ENCODE data around the gene PPIF.

PPIF gene

GRCh38 chr10:79349766-79350406 is 2.6 kb downstream of the PPIF start:
- DNase-seq = no peak

GRCh38 chr10:79350407-79351154 is 3.3 kb downstream of the PPIF start:
- no peak for DNase-seq

GRCh38 chr10:79351332-79351731 is 4.1 kb downstream of the PPIF start:
- no peak for DNase-seq

- DNase-seq = no peak
Observed at GRCh38 chr10:79352035-79352877, 5.0 kb downstream of the PPIF start.

GRCh38 chr10:79353000-79353406 is 5.7 kb downstream of the PPIF start:
- DNase-seq = no peak

GRCh38 chr10:79353726-79354125 is 6.5 kb downstream of the PPIF start:
- DNase-seq = no peak

- DNase-seq = no peak
Observed at GRCh38 chr10:79354141-79354540, 6.9 kb downstream of the PPIF start.

- no peak for DNase-seq
Observed at GRCh38 chr10:79354615-79355014, 7.3 kb downstream of the PPIF start.

- DNase-seq = no peak
Observed at GRCh38 chr10:79355420-79356017, 8.2 kb downstream of the PPIF start.

- no peak for DNase-seq
Observed at GRCh38 chr10:79356104-79356503, 8.8 kb downstream of the PPIF start.

- no peak for DNase-seq
Observed at GRCh38 chr10:79357180-79357579, 9.9 kb downstream of the PPIF start.

- peak; percentile 24 for DNase-seq
Observed at GRCh38 chr10:79358811-79359210, 11.5 kb downstream of the PPIF start.

GRCh38 chr10:79359816-79360498 is 12.7 kb downstream of the PPIF start:
- no peak for DNase-seq

- DNase-seq = no peak
Observed at GRCh38 chr10:79360499-79361342, 13.5 kb downstream of the PPIF start.

- no peak for DNase-seq
Observed at GRCh38 chr10:79361726-79362397, 14.6 kb downstream of the PPIF start.

- DNase-seq = no peak
Observed at GRCh38 chr10:79367426-79368189, 20.3 kb downstream of the PPIF start.

GRCh38 chr10:79372871-79373270 is 25.6 kb downstream of the PPIF start:
- no peak for DNase-seq

- DNase-seq = peak; percentile 62
Observed at GRCh38 chr10:79374312-79375191, 27.3 kb downstream of the PPIF start.

Measured in NCI-H774 (cell line).